Activated T-cell treated with anti-CD3 and anti-CD28 coated beads for 48 hours (primary cell): Measurements from ENCODE around the gene C16orf89.
"Not testable (repeated sequence)": the region's sequence is repeated elsewhere in the genome, so short reads cannot be mapped to it uniquely, and the experiment has no call there.

Source experiments
- DNase-seq: peaks from one replicate; pipeline ENCODE4 v3.0.0-alpha.2; 2020; ENCODE audit warnings: low read depth

Gene C16orf89

GRCh38 chr16:5060073-5060641 is 5.6 kb downstream of the C16orf89 start:
- DNase-seq: no peak

- no peak for DNase-seq
Measured at GRCh38 chr16:5059386-5060072, 6.2 kb downstream of the C16orf89 start.

GRCh38 chr16:5058476-5058875 is 7.3 kb downstream of the C16orf89 start:
- no peak for DNase-seq

GRCh38 chr16:5056352-5056751 is 9.4 kb downstream of the C16orf89 start:
- DNase-seq: peak; percentile 51

GRCh38 chr16:5054876-5055865 is 10.6 kb downstream of the C16orf89 start:
- no peak for DNase-seq

- DNase-seq: no peak
Measured at GRCh38 chr16:5046914-5047313, 18.8 kb downstream of the C16orf89 start.

- no peak for DNase-seq
Measured at GRCh38 chr16:5045499-5046115, 20.1 kb downstream of the C16orf89 start.

GRCh38 chr16:5044581-5044980 is 21.2 kb downstream of the C16orf89 start:
- not testable (repeated sequence) for DNase-seq

GRCh38 chr16:5044011-5044540 is 21.7 kb downstream of the C16orf89 start:
- DNase-seq: no peak

GRCh38 chr16:5042574-5043171 is 23.1 kb downstream of the C16orf89 start:
- DNase-seq: no peak

- no peak for DNase-seq
Measured at GRCh38 chr16:5041600-5042133, 24.1 kb downstream of the C16orf89 start.

GRCh38 chr16:5040451-5040850 is 25.3 kb downstream of the C16orf89 start:
- no peak for DNase-seq

GRCh38 chr16:5036228-5037156 is 29.3 kb downstream of the C16orf89 start:
- no peak for DNase-seq

GRCh38 chr16:5035909-5036227 is 29.9 kb downstream of the C16orf89 start:
- DNase-seq: no peak

- no peak for DNase-seq
Measured at GRCh38 chr16:5034167-5034523, 31.6 kb downstream of the C16orf89 start.

- DNase-seq: peak; percentile 76
Measured at GRCh38 chr16:5033256-5034166, 32.2 kb downstream of the C16orf89 start, which contains the start of gene NAGPA. NAGPA (minus strand) TSS chr16:5033935; CDS start chr16:5033914, 21 bp downstream.

- DNase-seq: no peak
Measured at GRCh38 chr16:5032748-5033167, 33.0 kb downstream of the C16orf89 start.

- DNase-seq: no peak
Measured at GRCh38 chr16:5031601-5032000, 34.2 kb downstream of the C16orf89 start.

- DNase-seq: no peak
Measured at GRCh38 chr16:5030251-5030870, 35.4 kb downstream of the C16orf89 start.
